Ovary (tissue), 9 donors: ENCODE data around the gene INHBA. TPM values are rescaled to one million over a fixed set of nuclear protein-coding genes. Genes with fewer than 3 reads are reported as not detected.

Experiments
- DNase-seq, 5 donors: peaks; one replicate each; pipeline ENCODE4 v3.0.0-alpha.2; 2019 to 2020
- H3K27ac ChIP-seq, 2 donors: fragments of 200-600 bp; one replicate each; pipeline versions ENCODE4 v1.5.1 to v1.8.0; 2019 to 2022
- H3K27me3 ChIP-seq: fragments of 200-600 bp; one replicate; pipeline ENCODE4 v1.8.0; 2022
- H3K36me3 ChIP-seq: fragments of 200-600 bp; sonication (generic); one replicate; pipeline ENCODE4 v1.5.1; 2019
- H3K4me1 ChIP-seq: one replicate; pipeline ENCODE4 v1.8.1; 2013; ENCODE audit warnings: mild to moderate bottlenecking, moderate library complexity; ENCODE audit not compliant: insufficient read depth
- H3K4me3 ChIP-seq: fragments of 200-600 bp; sonication (generic); one replicate; pipeline ENCODE4 v1.5.1; 2017
- H3K9me3 ChIP-seq, 2 donors: fragments of 200-600 bp in 1 of 2; sonication (generic) in 1 of 2; one replicate each; pipeline versions ENCODE4 v1.5.1 to v1.8.1; 2013 to 2019; ENCODE audit warnings: mild to moderate bottlenecking in 1 of 2, moderate library complexity in 1 of 2
- EP300 ChIP-seq: sonication (generic); formaldehyde crosslinking; IDR thresholded peaks from one replicate; pipeline ENCODE4 v1.6.1; 2017; ENCODE audit warnings: antibody characterized with exemption
- POLR2A ChIP-seq: fragments of 450-650 bp; IDR thresholded peaks from one replicate; pipeline ENCODE4 v1.6.1; 2017; ENCODE audit warnings: antibody characterized with exemption, mild to moderate bottlenecking, moderate library complexity
- WGBS, 3 donors: extraction: QIAGEN DNeasy Blood & Tissue Kit in 1 of 3; methylation state at CpG; one replicate each; pipeline versions ENCODE4 v1.1.5 to v1.1.7; 2013 to 2017; 5-methylcytosine and 5-hydroxymethylcytosine counted together
- intact Hi-C, 4 donors: fragments of 100-400 bp; cut with DNase I; formaldehyde crosslinking; loops; one replicate each; pipeline versions ENCODE4 v1.11.0 to v1.15.1; 2022 to 2023
- polyA plus RNA-seq, 2 donors: library from polyadenylated mRNA; stranded (reverse); fragments of 200-250 nt in 1 of 2; fragments of 350-450 nt in 1 of 2; fragmentation: Illumina TruSeq in 1 of 2; extraction: RNeasy Lipid Tissue Mini Kit (QIAGEN cat#74804) in 1 of 2; gene quantifications; one replicate each; pipeline ENCODE4 v1.2.3, GENCODE V29; 2013 to 2014
- total RNA-seq, 7 donors: library from RNA; depleted of rRNA in 2 of 7; stranded (reverse); fragments of >200 nt in 2 of 7; fragmentation: NEBNext Ultra II Directional in 3 of 7; extraction: Animal tissue kit (Norgen Biotek cat#: 25700) in 3 of 7; gene quantifications; one replicate each; pipeline versions ENCODE4 v1.1.0 to v1.2.4, GENCODE V29; 2016 to 2023
- TF ChIP-seq, protein P1 (sequence below), 3 donors: fragments of 450-650 bp in 2 of 3; fragments of 200-600 bp in 1 of 3; IDR thresholded peaks; one replicate each; pipeline versions ENCODE4 v1.5.1 to v1.8.0; 2016 to 2022; ENCODE audit warnings: antibody characterized with exemption in 3 of 3, mild to moderate bottlenecking in 1 of 3
- donor health status: DM: no; HTN: no; CAD: no; lungs with moderate emphysema.
- donor health status: DM: no; HTN: no; CAD: no.
- donor health status: Bipolar disorder and iron deficiency.
- donor health status: DM: yes; HTN: yes; CAD: no.
- donor health status: DM: no; HTN: no; CAD: no.
- donor health status: DM: yes; HTN: yes; CAD: no.

INHBA gene
- total and polyA plus RNA-seq, 9 donors: 2.1 to 18.0 (median 5.8) TPM

DNA sequence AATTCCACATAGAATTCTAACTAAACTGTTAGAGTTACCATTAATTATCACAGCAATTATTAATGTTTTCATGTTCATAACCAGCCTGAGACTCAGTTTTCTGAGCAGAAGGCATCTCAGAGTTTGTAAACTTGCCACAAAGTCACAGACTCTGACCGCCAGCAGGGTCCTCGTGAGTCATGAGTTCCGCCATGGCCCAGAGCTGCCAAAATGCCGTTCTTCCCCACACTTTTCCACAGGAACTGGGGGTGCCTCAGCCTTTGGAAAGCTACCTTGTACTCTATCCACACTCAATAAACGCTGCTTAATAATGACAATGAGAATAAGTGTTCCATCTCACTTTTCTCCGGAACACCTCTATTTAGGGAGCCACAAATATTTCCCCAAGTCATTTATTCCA, 22.1 kb upstream of the INHBA start:
- intact Hi-C loops: loop anchor here in 1 of 4 donors (10.0 kb wide), 1 partner anchor 1490 kb away; no protein-coding TSS in a partner anchor
- Histone ChIP-seq H3K27me3 (no peaks in the 10 kb centered on the region), H3K27ac (no peak overlapping the region), H3K4me1 (no peaks in the 10 kb centered on the region), H3K36me3 (no peaks in the 10 kb centered on the region), H3K4me3 (no peak overlapping the region), H3K9me3 (no peaks in the 10 kb centered on the region)
- WGBS, 3 donors: 92 to 93% (median 93%) methylated on average over 6 of the region's 6 CpGs
- DNase-seq: no peak
- TF ChIP-seq EP300: no peak
- TF ChIP-seq, protein P1, sequence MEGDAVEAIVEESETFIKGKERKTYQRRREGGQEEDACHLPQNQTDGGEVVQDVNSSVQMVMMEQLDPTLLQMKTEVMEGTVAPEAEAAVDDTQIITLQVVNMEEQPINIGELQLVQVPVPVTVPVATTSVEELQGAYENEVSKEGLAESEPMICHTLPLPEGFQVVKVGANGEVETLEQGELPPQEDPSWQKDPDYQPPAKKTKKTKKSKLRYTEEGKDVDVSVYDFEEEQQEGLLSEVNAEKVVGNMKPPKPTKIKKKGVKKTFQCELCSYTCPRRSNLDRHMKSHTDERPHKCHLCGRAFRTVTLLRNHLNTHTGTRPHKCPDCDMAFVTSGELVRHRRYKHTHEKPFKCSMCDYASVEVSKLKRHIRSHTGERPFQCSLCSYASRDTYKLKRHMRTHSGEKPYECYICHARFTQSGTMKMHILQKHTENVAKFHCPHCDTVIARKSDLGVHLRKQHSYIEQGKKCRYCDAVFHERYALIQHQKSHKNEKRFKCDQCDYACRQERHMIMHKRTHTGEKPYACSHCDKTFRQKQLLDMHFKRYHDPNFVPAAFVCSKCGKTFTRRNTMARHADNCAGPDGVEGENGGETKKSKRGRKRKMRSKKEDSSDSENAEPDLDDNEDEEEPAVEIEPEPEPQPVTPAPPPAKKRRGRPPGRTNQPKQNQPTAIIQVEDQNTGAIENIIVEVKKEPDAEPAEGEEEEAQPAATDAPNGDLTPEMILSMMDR (IDR thresholded peaks at IDR 0.05): no peak

DNA sequence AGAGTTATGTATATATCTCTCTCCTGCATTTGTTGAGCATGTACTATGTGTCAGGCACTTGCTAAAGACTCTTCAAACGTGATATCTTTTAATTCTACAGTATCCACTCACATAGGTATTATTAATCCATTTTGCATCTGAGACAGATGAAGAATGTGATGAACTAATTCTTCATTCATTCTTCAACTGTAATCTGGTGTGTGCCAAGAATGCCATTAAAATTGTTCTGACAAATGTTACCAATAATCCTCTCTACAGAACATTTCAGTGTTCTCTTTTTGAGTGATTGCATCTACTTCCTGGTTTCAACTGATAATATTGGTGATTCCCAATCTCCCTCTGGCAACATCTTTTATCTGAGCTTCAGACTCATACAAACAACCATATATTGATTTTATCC, 18.0 kb upstream of the INHBA start:
- Histone ChIP-seq H3K27ac (no peak overlapping the region), H3K27me3 (no peaks in the 10 kb centered on the region), H3K4me1 (no peaks in the 10 kb centered on the region), H3K9me3 (no peaks in the 10 kb centered on the region), H3K36me3 (no peaks in the 10 kb centered on the region), H3K4me3 (no peak overlapping the region)
- WGBS, 3 donors: 76 to 88% (median 77%) methylated on average over 1 of the region's 1 CpG
- DNase-seq: no peak
- TF ChIP-seq EP300 (no peak), POLR2A (no peak)
- TF ChIP-seq, protein P1 (IDR thresholded peaks at IDR 0.05): no peak
- intact Hi-C loops: loop anchor here in 1 of 4 donors (10.0 kb wide), 1 partner anchor 1486 kb away; no protein-coding TSS in a partner anchor

DNA sequence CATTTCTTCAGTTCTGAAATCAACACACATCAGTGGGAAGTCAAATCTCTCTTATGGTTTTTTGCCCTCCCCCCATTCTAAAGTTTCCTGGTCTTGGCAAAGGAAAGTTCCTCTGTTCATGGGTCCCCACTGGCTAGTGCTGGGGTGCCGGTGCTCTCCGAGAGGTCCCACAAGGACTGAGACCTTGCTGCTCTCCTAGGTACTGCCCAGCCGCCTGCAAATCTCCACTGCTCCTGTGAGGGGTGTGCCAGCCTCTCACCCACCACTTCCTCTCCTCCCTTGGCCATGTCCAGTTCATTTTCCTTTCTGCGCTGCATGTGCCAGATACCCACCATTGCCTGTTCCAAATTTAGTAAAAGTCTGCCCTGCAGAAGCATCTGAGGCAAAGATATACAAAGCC, 17.2 kb upstream of the INHBA start:
- intact Hi-C loops: loop anchor here in 1 of 4 donors (10.0 kb wide), 1 partner anchor 1485 kb away; no protein-coding TSS in a partner anchor
- DNase-seq: no peak
- Histone ChIP-seq H3K36me3 (no peaks in the 10 kb centered on the region), H3K4me3 (no peak overlapping the region), H3K27me3 (no peaks in the 10 kb centered on the region), H3K4me1 (no peaks in the 10 kb centered on the region), H3K27ac (no peak overlapping the region), H3K9me3 (no peaks in the 10 kb centered on the region)
- TF ChIP-seq POLR2A (no peak), EP300 (no peak)
- TF ChIP-seq, protein P1 (IDR thresholded peaks at IDR 0.05): no peak
- 90 to 94% (median 91%) methylated on average over 4 of the region's 4 CpGs for WGBS, 3 donors

DNA sequence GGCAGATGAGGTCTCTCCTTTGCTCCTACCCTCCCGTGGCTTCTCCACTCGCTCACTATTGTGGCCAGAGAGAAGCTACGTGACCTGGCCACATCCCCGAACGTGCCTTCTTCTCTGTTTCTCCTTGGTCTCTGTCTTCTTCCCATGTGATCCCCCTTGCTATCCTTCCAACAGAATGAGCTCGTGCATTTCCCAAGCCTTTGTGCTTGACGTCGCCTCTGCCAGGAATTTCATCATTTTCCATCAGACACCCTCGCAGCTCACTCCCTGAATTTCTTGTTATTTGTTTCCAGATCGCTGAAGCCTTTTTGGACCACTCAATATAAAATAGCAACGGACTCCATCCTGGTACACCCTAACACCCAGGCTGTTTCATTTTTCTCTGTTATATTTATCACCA, 13.8 kb upstream of the INHBA start:
- TF ChIP-seq POLR2A (no peak), EP300 (no peak)
- TF ChIP-seq, protein P1 (IDR thresholded peaks at IDR 0.05): no peak
- Histone ChIP-seq H3K9me3 (no peaks in the 10 kb centered on the region), H3K27me3 (no peaks in the 10 kb centered on the region), H3K4me1 (no peaks in the 10 kb centered on the region), H3K4me3 (no peak overlapping the region), H3K36me3 (no peaks in the 10 kb centered on the region), H3K27ac (no peak overlapping the region)
- WGBS, 3 donors: 81 to 86% (median 82%) methylated on average over 11 of the region's 11 CpGs
- intact Hi-C loops: no loop called here
- no peak for DNase-seq
